H1 (cell line): ENCODE measurements around the gene OSBPL3. TPM values are rescaled to one million over a fixed set of nuclear protein-coding genes. Genes with fewer than 3 reads are reported as not detected.

ENCODE experiments used
- CTCF ChIA-PET: fragments of 300-600 bp; sonication (Branson Sonifier 250); formaldehyde crosslinking; loops from one replicate; lab custom pipeline; 2021; ENCODE audit not compliant: partially characterized antibody; lab: Charles Lee
- POLR2A ChIA-PET: fragments of 300-600 bp; sonication (Branson Sonifier 250); formaldehyde crosslinking; loops from one replicate; lab custom pipeline; 2021; ENCODE audit warnings: inconsistent platforms; ENCODE audit not compliant: partially characterized antibody; lab: Charles Lee
- DNase-seq, 2 experiments: peaks; one replicate each; pipeline versions ENCODE4 v3.0.0 to v3.0.0-alpha.2; 2010 to 2022; ENCODE audit warnings: low spot score in 2 of 2, low read depth in 1 of 2, mixed read lengths in 1 of 2
- FAIRE-seq: peaks from 2 replicates; lab custom pipeline; 2011; peaks lifted over from hg19 to GRCh38; lab: Jason Lieb, UNC
- H2AFZ ChIP-seq: 2 replicates; pipeline ENCODE4 v1.8.1; 2012; ENCODE audit warnings: low read length, inconsistent platforms
- H2AK5ac ChIP-seq: 2 replicates; pipeline ENCODE4 v1.6.1; 2013; ENCODE audit warnings: low read depth, low read length
- H2BK120ac ChIP-seq: replicated peaks from 2 replicates; pipeline ENCODE3; 2013; ENCODE audit warnings: low read depth, low read length, inconsistent platforms
- H2BK12ac ChIP-seq: 2 replicates; pipeline ENCODE4 v1.6.1; 2013; ENCODE audit warnings: low read depth, low read length
- H2BK15ac ChIP-seq: 2 replicates; pipeline ENCODE4 v1.6.1; 2013; ENCODE audit warnings: low read length
- H2BK20ac ChIP-seq: 2 replicates; pipeline ENCODE4 v1.6.1; 2013; ENCODE audit warnings: low read length
- H2BK5ac ChIP-seq: 2 replicates; pipeline ENCODE4 v1.6.1; 2013; ENCODE audit warnings: low read depth, low read length
- H3K14ac ChIP-seq: 2 replicates; pipeline ENCODE4 v1.6.1; 2013; ENCODE audit warnings: inconsistent platforms; ENCODE audit not compliant: insufficient read length
- H3K18ac ChIP-seq: 2 replicates; pipeline ENCODE4 v1.6.1; 2013; ENCODE audit warnings: low read length; ENCODE audit errors: extremely low read depth
- H3K23ac ChIP-seq: 2 replicates; pipeline ENCODE4 v1.6.1; 2013; ENCODE audit warnings: inconsistent platforms; ENCODE audit not compliant: insufficient read length
- H3K23me2 ChIP-seq: 2 replicates; pipeline ENCODE4 v1.6.1; 2013; ENCODE audit warnings: low read depth, low read length
- H3K27ac ChIP-seq: 2 replicates; pipeline ENCODE4 v1.6.1; 2011; ENCODE audit warnings: low read depth, low read length, inconsistent platforms
- H3K27me3 ChIP-seq, 4 experiments: replicated peaks in 1 of 4; 1 replicate in 1 of 4; 2 replicates in 3 of 4; pipeline versions ENCODE4 v1.6.1 to v1.8.1; 2011 to 2013; ENCODE audit warnings: low read length in 3 of 4, mild to moderate bottlenecking in 3 of 4, inconsistent platforms in 2 of 4, mixed read lengths in 2 of 4, moderate library complexity in 1 of 4; ENCODE audit not compliant: control insufficient read depth in 3 of 4, insufficient read depth in 3 of 4; ENCODE audit errors: extremely low read depth in 1 of 4
- H3K36me3 ChIP-seq, 4 experiments: 2 replicates each; pipeline versions ENCODE4 v1.6.1 to v1.8.1; 2011 to 2013; ENCODE audit warnings: mild to moderate bottlenecking in 4 of 4, low read length in 3 of 4, moderate library complexity in 2 of 4, control low read depth in 1 of 4, inconsistent platforms in 1 of 4; ENCODE audit not compliant: insufficient read depth in 4 of 4, control insufficient read depth in 2 of 4
- H3K4ac ChIP-seq: replicated peaks from 2 replicates; pipeline ENCODE3; 2013; ENCODE audit warnings: low read length, low read depth, mixed read lengths, inconsistent platforms; ENCODE audit not compliant: insufficient read length
- H3K4me1 ChIP-seq, 4 experiments: replicated peaks in 1 of 4; 1 replicate in 1 of 4; 2 replicates in 3 of 4; pipeline versions ENCODE4 v1.6.1 to v1.8.1; 2011 to 2013; ENCODE audit warnings: low read length in 3 of 4, inconsistent platforms in 2 of 4, mixed read lengths in 1 of 4; ENCODE audit not compliant: insufficient read depth in 4 of 4, control insufficient read depth in 3 of 4
- H3K4me2 ChIP-seq, 2 experiments: 2 replicates each; pipeline versions ENCODE4 v1.6.1 to v1.8.1; 2011 to 2013; ENCODE audit warnings: low read depth in 2 of 2, low read length in 2 of 2, control low read depth in 1 of 2, inconsistent platforms in 1 of 2, mild to moderate bottlenecking in 1 of 2; ENCODE audit not compliant: insufficient read depth in 1 of 2
- H3K4me3 ChIP-seq, 4 experiments: fragments of 200-600, 300-600 bp in 1 of 4; sonication (generic), shearing (Covaris generic), sonication (Bioruptor Twin) in 1 of 4; 2 replicates each; pipeline versions ENCODE4 v1.5.1 to v1.8.1; 2011 to 2016; ENCODE audit warnings: low read length in 4 of 4, low read depth in 3 of 4, control low read depth in 2 of 4, inconsistent platforms in 2 of 4, mild to moderate bottlenecking in 2 of 4, mixed read lengths in 1 of 4, moderate library complexity in 1 of 4; ENCODE audit not compliant: insufficient read depth in 2 of 4; ENCODE audit errors: extremely low read depth in 1 of 4
- H3K56ac ChIP-seq: replicated peaks from 2 replicates; pipeline ENCODE3; 2013; ENCODE audit warnings: low read depth, mild to moderate bottlenecking, mixed read lengths, low read length, inconsistent platforms; ENCODE audit not compliant: insufficient read length
- H3K79me1 ChIP-seq: 2 replicates; pipeline ENCODE4 v1.6.1; 2013; ENCODE audit warnings: low read depth, low read length, control low read depth
- H3K79me2 ChIP-seq, 2 experiments: 2 replicates each; pipeline versions ENCODE4 v1.6.1 to v1.8.1; 2012 to 2013; ENCODE audit warnings: low read length in 2 of 2, mild to moderate bottlenecking in 2 of 2, inconsistent platforms in 1 of 2; ENCODE audit not compliant: insufficient read depth in 2 of 2, control insufficient read depth in 1 of 2
- H3K9ac ChIP-seq, 4 experiments: replicated peaks in 1 of 4; 1 replicate in 1 of 4; 2 replicates in 3 of 4; pipeline versions ENCODE4 v1.6.1 to v1.8.1; 2011 to 2013; ENCODE audit warnings: low read depth in 3 of 4, low read length in 3 of 4, control low read depth in 2 of 4, mild to moderate bottlenecking in 2 of 4, moderate library complexity in 2 of 4, inconsistent platforms in 1 of 4; ENCODE audit errors: extremely low read depth in 1 of 4
- H3K9me3 ChIP-seq, 2 experiments: 2 replicates each; pipeline versions ENCODE4 v1.6.1 to v1.8.1; 2012 to 2013; ENCODE audit warnings: mild to moderate bottlenecking in 2 of 2, moderate library complexity in 2 of 2, control low read depth in 1 of 2, inconsistent platforms in 1 of 2, low read depth in 1 of 2, low read length in 1 of 2, mixed read lengths in 1 of 2; ENCODE audit not compliant: insufficient read depth in 2 of 2
- H4K20me1 ChIP-seq, 2 experiments: replicated peaks in 1 of 2; 2 replicates each; pipeline versions ENCODE3 to v1.8.1; 2011 to 2013; ENCODE audit warnings: inconsistent platforms in 2 of 2, low read length in 2 of 2, mild to moderate bottlenecking in 1 of 2; ENCODE audit not compliant: insufficient read depth in 2 of 2, control insufficient read depth in 1 of 2
- H4K5ac ChIP-seq: 2 replicates; pipeline ENCODE4 v1.6.1; 2013; ENCODE audit warnings: low read length, low read depth, mixed read lengths, inconsistent platforms; ENCODE audit not compliant: insufficient read length
- H4K8ac ChIP-seq: 2 replicates; pipeline ENCODE4 v1.8.0; 2013; ENCODE audit warnings: mild to moderate bottlenecking, moderate library complexity, low read length, inconsistent platforms; ENCODE audit not compliant: insufficient read depth; ENCODE audit errors: extremely low read depth
- H4K91ac ChIP-seq: replicated peaks from 2 replicates; pipeline ENCODE3; 2013; ENCODE audit warnings: low read length, mixed read lengths, inconsistent platforms; ENCODE audit not compliant: insufficient read length
- BCL11A ChIP-seq, 2 experiments: IDR thresholded peaks; one replicate each; pipeline ENCODE4 v1.6.1; 2011; ENCODE audit warnings: low read depth in 2 of 2, low read length in 2 of 2, mild to moderate bottlenecking in 2 of 2
- CHD2 ChIP-seq: IDR thresholded peaks from 2 replicates; pipeline ENCODE4 v1.6.1; 2012; ENCODE audit warnings: low read length, improper control_type of control experiment
- EP300 ChIP-seq, 2 experiments: IDR thresholded peaks; 1 replicate in 1 of 2; 2 replicates in 1 of 2; pipeline ENCODE4 v1.6.1; 2011 to 2012; ENCODE audit warnings: low read depth in 2 of 2, low read length in 2 of 2, mild to moderate bottlenecking in 2 of 2, borderline replicate concordance in 1 of 2, inconsistent platforms in 1 of 2, moderate library complexity in 1 of 2
- NANOG ChIP-seq: IDR thresholded peaks from 2 replicates; pipeline ENCODE4 v1.6.1; 2011; ENCODE audit warnings: low read length, low read depth, mild to moderate bottlenecking, inconsistent platforms; ENCODE audit not compliant: insufficient read depth, poor library complexity, severe bottlenecking
- RBBP5 ChIP-seq: IDR thresholded peaks from 2 replicates; pipeline ENCODE4 v1.7.1; 2012; ENCODE audit warnings: low read depth, mild to moderate bottlenecking, inconsistent platforms, low read length, moderate library complexity, borderline replicate concordance
- TBP ChIP-seq: IDR thresholded peaks from 2 replicates; pipeline ENCODE4 v1.6.1; 2011; ENCODE audit warnings: low read depth, low read length, improper control_type of control experiment
- TCF12 ChIP-seq: IDR thresholded peaks from 2 replicates; pipeline ENCODE4 v1.6.1; 2011; ENCODE audit warnings: low read depth, mild to moderate bottlenecking, low read length
- WGBS, 2 experiments: shearing (Covaris generic) in 1 of 2; methylation state at CpG; one replicate each; pipeline versions ENCODE4 v1.1.6 to v1.1.7; 2013 to 2015; ENCODE audit warnings: low lambda C conversion rate in 2 of 2, mixed read lengths in 2 of 2, inconsistent platforms in 1 of 2, low coverage in 1 of 2, missing lambda C conversion rate in 1 of 2; ENCODE audit not compliant: insufficient replicate concordance in 2 of 2, insufficient coverage in 1 of 2, insufficient read length in 1 of 2; ENCODE audit errors: extremely low coverage in 1 of 2, missing lambda C conversion rate in 1 of 2; 5-methylcytosine and 5-hydroxymethylcytosine counted together
- polyA plus RNA-seq, 7 experiments: library from polyadenylated mRNA; depleted of rRNA in 3 of 7; stranded (reverse) in 5 of 7; unstranded in 2 of 7; fragments of >200 nt in 5 of 7; fragments of 200-250 nt in 2 of 7; gene quantifications; 1 replicate in 5 of 7; 2 replicates in 1 of 7; 4 replicates in 1 of 7; pipeline versions ENCODE4 v1.2.1 to v1.2.3, GENCODE V29; 2011 to 2013; ENCODE audit warnings: missing spikeins in 2 of 7, mixed read lengths in 2 of 7
- total RNA-seq: library from RNA; stranded (reverse); fragmentation: NEBNext Ultra II Directional; extraction: Animal tissue kit (Norgen Biotek cat#: 25700); gene quantifications from 2 replicates; pipeline ENCODE4 v1.2.1, GENCODE V29; 2021

The OSBPL3 gene
- total and polyA plus RNA-seq, 2 of the 8 experiments (the other 6 are each of a cell fraction or from before 2014, with no cell fraction given): 2.8 to 13.9 TPM

DNA sequence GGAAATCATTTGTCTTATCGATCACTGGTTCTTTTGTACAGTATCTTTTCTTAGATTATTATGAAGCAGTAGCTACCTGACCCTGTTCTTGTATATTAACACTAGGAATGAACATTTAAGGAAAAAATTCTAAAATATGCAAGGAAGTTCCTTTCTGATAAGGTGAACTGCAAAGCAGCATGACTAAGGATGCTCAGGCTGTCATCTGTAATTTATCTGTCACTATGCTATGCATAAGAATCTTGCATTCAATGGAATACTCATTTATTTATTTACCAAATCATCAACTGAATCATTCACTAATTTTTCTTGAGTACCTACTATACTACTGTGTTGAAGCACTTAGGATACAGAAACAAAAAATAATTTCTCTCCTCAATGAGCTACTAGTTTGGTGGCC, 228.5 kb downstream of the OSBPL3 start:
- no peak overlapping the region for H3K4ac ChIP-seq
- no peak overlapping the region for H3K23ac ChIP-seq
- DNase-seq: no peak
- H3K23me2 ChIP-seq: peaks cover 1% of the 10 kb centered on the region; the same call in 1 of the 2 replicates
- no peaks in the 10 kb centered on the region for H3K79me1 ChIP-seq
- no peak overlapping the region for H3K56ac ChIP-seq
- no peak overlapping the region for H2AFZ ChIP-seq
- H4K5ac ChIP-seq: no peak overlapping the region
- H3K36me3 ChIP-seq: no peaks in the 10 kb centered on the region
- H2AK5ac ChIP-seq: no peak overlapping the region
- H3K14ac ChIP-seq: no peak overlapping the region
- POLR2A ChIA-PET: interaction anchor here (1.0 to 2.0 kb wide), 3 partner anchors 9 to 50 kb away, joined by 3 to 7 read pairs (median 3); no protein-coding TSS in a partner anchor
- H2BK120ac ChIP-seq: no peak overlapping the region
- 96% methylated on average over 1 of the region's 1 CpG; no CpG with 5 or more reads in 1 of the 2 experiments for WGBS, 2 experiments
- H3K4me1 ChIP-seq: peaks cover 0 to 3% (median 2%) of the 10 kb centered on the region in 4 experiments; a peak in 3 of 7 replicates
- H2BK5ac ChIP-seq: no peak overlapping the region
- H3K9me3 ChIP-seq: no peaks in the 10 kb centered on the region
- H2BK20ac ChIP-seq: no peak overlapping the region
- no peak overlapping the region for H3K4me2 ChIP-seq
- no peak overlapping the region for H4K8ac ChIP-seq
- H4K91ac ChIP-seq: no peak overlapping the region
- H3K4me3 ChIP-seq: no peak overlapping the region
- no peaks in the 10 kb centered on the region for H3K79me2 ChIP-seq
- no peak overlapping the region for H3K18ac ChIP-seq
- no peak for FAIRE-seq
- H3K27ac ChIP-seq: no peak overlapping the region
- no peaks in the 10 kb centered on the region for H4K20me1 ChIP-seq
- CTCF ChIA-PET: interaction anchor here (0.7 to 2.3 kb wide), 9 partner anchors 9 to 876 kb away, joined by 3 to 6 read pairs (median 4); no protein-coding TSS in a partner anchor
- peaks cover 3 to 17% (median 11%) of the 10 kb centered on the region in 4 experiments for H3K27me3 ChIP-seq
- no peak overlapping the region for H2BK12ac ChIP-seq
- no peak overlapping the region for H3K9ac ChIP-seq
- no peak overlapping the region for H2BK15ac ChIP-seq
- TF ChIP-seq TBP: no peak
- no peak for TF ChIP-seq BCL11A (IDR thresholded peaks at IDR 0.05; ENCODE audit: low read depth in 2 of 2, low read length in 2 of 2)
- no peak for TF ChIP-seq CHD2
- no peak for TF ChIP-seq NANOG
- TF ChIP-seq RBBP5: no peak
- no peak for TF ChIP-seq EP300 (IDR thresholded peaks at IDR 0.05; ENCODE audit: borderline replicate concordance in 1 of 2, low read depth in 2 of 2, low read length in 2 of 2)
- TF ChIP-seq TCF12: no peak
